K562 (cell line): Measurements from ENCODE around the gene ZNF584. TPM values are rescaled to one million over a fixed set of nuclear protein-coding genes. Genes with fewer than 3 reads are reported as not detected.

Source experiments
- BRD4 ChIP-seq: fragments of 200-600 bp; sonication (generic); IDR thresholded peaks from 2 replicates; pipeline ENCODE4 v1.6.1; 2017; ENCODE audit warnings: inconsistent platforms
- CBX2 ChIP-seq: fragments of 200-600 bp; sonication (generic); IDR thresholded peaks from one replicate; pipeline ENCODE4 v1.6.1; 2012; ENCODE audit warnings: mild to moderate bottlenecking, low read length, inconsistent platforms; ENCODE audit not compliant: insufficient read depth, poor library complexity, severe bottlenecking
- KLF16 ChIP-seq: IDR thresholded peaks from 2 replicates; pipeline ENCODE4 v1.6.1; 2016; ENCODE audit warnings: antibody characterized with exemption
- LCOR ChIP-seq: sonication (generic); formaldehyde crosslinking; IDR thresholded peaks from 2 replicates; pipeline ENCODE4 v1.8.0; 2022; ENCODE audit warnings: mild to moderate bottlenecking, missing genetic modification reagents
- MYC ChIP-seq, 2 experiments: fragments of 250-450 bp in 1 of 2; sonication (Bioruptor Pico) in 1 of 2; IDR thresholded peaks; 2 replicates each; pipeline versions ENCODE4 v1.5.1 to v1.6.1; 2012 to 2021; ENCODE audit warnings: low read depth in 2 of 2, borderline replicate concordance in 1 of 2, improper control_type of control experiment in 1 of 2, low read length in 1 of 2, mild to moderate bottlenecking in 1 of 2, moderate library complexity in 1 of 2
- NBN ChIP-seq: fragments of 450-650 bp; IDR thresholded peaks from 2 replicates; pipeline ENCODE4 v1.6.1; 2016; ENCODE audit warnings: low read depth, mild to moderate bottlenecking
- NR4A1 ChIP-seq, 2 experiments: fragments of 250-450 bp in 1 of 2; fragments of 450-650 bp in 1 of 2; sonication (Bioruptor Pico) in 1 of 2; IDR thresholded peaks; 2 replicates each; pipeline versions ENCODE4 v1.4.0 to v1.6.1; 2016 to 2020; ENCODE audit warnings: mild to moderate bottlenecking in 2 of 2, missing compliant biosample characterization in 1 of 2, missing genetic modification characterization in 1 of 2, moderate library complexity in 1 of 2
- PCBP2 ChIP-seq: fragments of 200-400 bp; formaldehyde crosslinking; IDR thresholded peaks from 2 replicates; pipeline ENCODE4 v1.6.1; 2018; ENCODE audit warnings: low read length, low read depth, mild to moderate bottlenecking, moderate library complexity; ENCODE audit not compliant: poor library complexity, severe bottlenecking
- POLR2B ChIP-seq: fragments of 450-650 bp; IDR thresholded peaks from 2 replicates; pipeline ENCODE4 v1.6.1; 2018; ENCODE audit warnings: low read depth; ENCODE audit not compliant: partially characterized antibody
- POLR3G ChIP-seq: IDR thresholded peaks from 2 replicates; pipeline ENCODE4 v1.6.1; 2011; ENCODE audit not compliant: insufficient read length, insufficient replicate concordance; ENCODE audit errors: extremely low read depth
- RBM14 ChIP-seq: fragments of 200-400 bp; formaldehyde crosslinking; IDR thresholded peaks from 2 replicates; pipeline ENCODE4 v1.6.1; 2018; ENCODE audit warnings: low read depth, mild to moderate bottlenecking, low read length, moderate library complexity, borderline replicate concordance; ENCODE audit not compliant: insufficient read depth
- RCOR1 ChIP-seq, 2 experiments: IDR thresholded peaks; 2 replicates each; pipeline ENCODE4 v1.6.1; 2012; ENCODE audit warnings: low read depth in 2 of 2, low read length in 2 of 2, borderline replicate concordance in 1 of 2, improper control_type of control experiment in 1 of 2
- SMAD4 ChIP-seq: fragments of 250-450 bp; sonication (Bioruptor Pico); conservative IDR thresholded peaks from 2 replicates; pipeline ENCODE4 v1.8.0; 2021; ENCODE audit warnings: inconsistent platforms, mild to moderate bottlenecking, moderate library complexity
- SNIP1 ChIP-seq: fragments of 450-650 bp; IDR thresholded peaks from 2 replicates; pipeline ENCODE4 v1.7.1; 2017; ENCODE audit warnings: low read depth, mild to moderate bottlenecking
- TAF15 ChIP-seq: fragments of 200-400 bp; formaldehyde crosslinking; IDR thresholded peaks from 2 replicates; pipeline ENCODE4 v1.6.1; 2017; ENCODE audit warnings: mild to moderate bottlenecking, low read depth, low read length, moderate library complexity
- ZNF253 ChIP-seq: fragments of 250-450 bp; sonication (Bioruptor Pico); conservative IDR thresholded peaks from 2 replicates; pipeline ENCODE4 v1.6.1; 2021; ENCODE audit warnings: mild to moderate bottlenecking
- ZNF76 ChIP-seq: fragments of 250-450 bp; sonication (Bioruptor Pico); IDR thresholded peaks from 2 replicates; pipeline ENCODE4 v1.4.0; 2020; ENCODE audit warnings: mild to moderate bottlenecking, moderate library complexity, borderline replicate concordance
- polyA plus RNA-seq, 8 experiments: library from polyadenylated mRNA; depleted of rRNA in 4 of 8; stranded (reverse) in 5 of 8; unstranded in 3 of 8; fragments of >200 nt; fragmentation: Nextera tagmentation in 2 of 8; fragmentation: Illumina TruSeq in 1 of 8; extraction: Ambion mirVana in 2 of 8; extraction: Trizol in 1 of 8; gene quantifications; 2 replicates each; pipeline versions ENCODE4 v1.2.1 to v1.2.3, GENCODE V29; 2011 to 2014; ENCODE audit warnings: inconsistent platforms in 1 of 8, missing spikeins in 1 of 8
- total RNA-seq, 7 experiments: library from RNA; depleted of rRNA in 6 of 7; stranded (reverse); fragments of >200 nt in 6 of 7; fragmentation: Illumina TruSeq in 2 of 7; extraction: Trizol in 2 of 7; gene quantifications; 2 replicates each; pipeline versions ENCODE4 v1.2.1 to v1.2.3, GENCODE V29; 2011 to 2021; ENCODE audit warnings: low replicate concordance in 1 of 7
- TF ChIP-seq, protein P1 (sequence below): IDR thresholded peaks from 3 replicates; pipeline ENCODE4 v1.6.1; 2011; ENCODE audit warnings: borderline replicate concordance, mild to moderate bottlenecking; ENCODE audit not compliant: insufficient read length, insufficient read depth
- TF ChIP-seq, protein P2 (sequence below): IDR thresholded peaks from 2 replicates; pipeline ENCODE4 v1.6.1; 2011; ENCODE audit not compliant: insufficient read length; ENCODE audit errors: extremely low read depth
- TF ChIP-seq, protein P3 (sequence below): fragments of 250-450 bp; sonication (Bioruptor Pico); IDR thresholded peaks from 2 replicates; pipeline ENCODE4 v1.8.0; 2022; ENCODE audit warnings: inconsistent platforms, mild to moderate bottlenecking, moderate library complexity, borderline replicate concordance
- TF ChIP-seq, protein P4 (sequence below): fragments of 250-450 bp; sonication (Bioruptor Pico); IDR thresholded peaks from 2 replicates; pipeline ENCODE4 v1.8.0; 2022; ENCODE audit warnings: moderate library complexity, mild to moderate bottlenecking, inconsistent platforms

ZNF584 gene
- total and polyA plus RNA-seq, 9 of the 15 experiments (the other 6 are each of a cell fraction or from before 2014, with no cell fraction given): 5.8 to 43.4 (median 24.6) TPM

DNA sequence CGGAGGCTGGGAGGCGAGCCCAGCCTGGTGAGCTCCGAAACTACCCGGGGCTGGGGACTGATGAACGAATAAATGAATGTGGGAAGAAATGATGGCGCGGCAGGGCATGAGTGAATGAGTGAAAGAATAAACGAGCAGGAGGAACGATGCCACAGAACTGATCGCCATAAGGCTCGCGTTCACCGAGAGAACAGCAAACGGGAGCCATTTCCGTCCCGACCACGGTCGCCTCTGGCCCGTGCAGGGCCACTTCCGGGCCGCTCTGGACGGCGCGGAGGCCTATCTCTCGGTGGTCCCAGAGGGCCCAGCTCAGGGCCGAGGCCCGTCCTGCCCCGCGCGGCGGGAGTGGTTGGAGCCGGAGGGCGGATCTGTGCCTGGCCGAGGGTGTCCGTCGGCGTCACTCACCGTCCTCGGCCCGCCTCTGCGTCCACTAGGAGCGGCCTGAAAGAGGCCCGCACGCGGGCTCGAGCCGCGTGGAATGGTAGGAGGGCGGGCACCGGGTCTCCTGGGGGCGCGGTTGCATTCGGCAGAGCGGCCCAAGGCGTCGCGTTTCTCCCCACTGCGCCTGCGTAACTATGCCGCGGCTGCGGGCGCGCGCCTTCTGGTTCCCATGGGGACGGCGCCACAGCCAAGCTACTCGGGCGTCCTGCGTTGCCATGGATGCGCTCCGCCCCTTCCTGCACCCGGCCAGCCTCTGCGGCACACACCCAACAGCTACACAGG lies 46.0 kb upstream of the ZNF584 start, which contains the start of gene ZNF497 (continued):
- TF ChIP-seq NR4A1 (CRISPR knock-in tag; IDR thresholded peaks at IDR 0.05) (no peak), NR4A1 (tag; IDR thresholded peaks at IDR 0.05) (no peak), PCBP2 (no peak), ZNF253 (CRISPR knock-in tag) (no peak), BRD4 (0 out of 2 replicates have a peak, but pooled peaks have one; percentile 25), RBM14 (no peak), ZNF76 (CRISPR knock-in tag) (no peak; the same call in 1 of the 2 replicates), RCOR1 (IDR thresholded peaks at IDR 0.05; ENCODE audit: borderline replicate concordance in 1 of 2, low read depth in 2 of 2, low read length in 2 of 2) (peak in 1 of 2 experiments; percentile 5; a peak in 1 of 4 replicates), LCOR (CRISPR knock-in tag) (peak; percentile 10; the same call in 1 of the 2 replicates), SNIP1 (peak; percentile 95), NBN (peak; percentile 82; the same call in 1 of the 2 replicates), KLF16 (no peak), CBX2 (no peak), POLR3G (no peak), MYC (IDR thresholded peaks at IDR 0.05; ENCODE audit: low read depth, low read length) (peak; percentile 87), MYC (CRISPR knock-in tag; IDR thresholded peaks at IDR 0.05; ENCODE audit: borderline replicate concordance, low read depth) (peak; percentile 69; the same call in 1 of the 2 replicates), SMAD4 (CRISPR knock-in tag) (no peak), TAF15 (no peak), POLR2B (peak; percentile 91)
- TF ChIP-seq, protein P1, sequence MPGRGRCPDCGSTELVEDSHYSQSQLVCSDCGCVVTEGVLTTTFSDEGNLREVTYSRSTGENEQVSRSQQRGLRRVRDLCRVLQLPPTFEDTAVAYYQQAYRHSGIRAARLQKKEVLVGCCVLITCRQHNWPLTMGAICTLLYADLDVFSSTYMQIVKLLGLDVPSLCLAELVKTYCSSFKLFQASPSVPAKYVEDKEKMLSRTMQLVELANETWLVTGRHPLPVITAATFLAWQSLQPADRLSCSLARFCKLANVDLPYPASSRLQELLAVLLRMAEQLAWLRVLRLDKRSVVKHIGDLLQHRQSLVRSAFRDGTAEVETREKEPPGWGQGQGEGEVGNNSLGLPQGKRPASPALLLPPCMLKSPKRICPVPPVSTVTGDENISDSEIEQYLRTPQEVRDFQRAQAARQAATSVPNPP: no peak
- TF ChIP-seq, protein P2, sequence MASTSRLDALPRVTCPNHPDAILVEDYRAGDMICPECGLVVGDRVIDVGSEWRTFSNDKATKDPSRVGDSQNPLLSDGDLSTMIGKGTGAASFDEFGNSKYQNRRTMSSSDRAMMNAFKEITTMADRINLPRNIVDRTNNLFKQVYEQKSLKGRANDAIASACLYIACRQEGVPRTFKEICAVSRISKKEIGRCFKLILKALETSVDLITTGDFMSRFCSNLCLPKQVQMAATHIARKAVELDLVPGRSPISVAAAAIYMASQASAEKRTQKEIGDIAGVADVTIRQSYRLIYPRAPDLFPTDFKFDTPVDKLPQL: no peak
- TF ChIP-seq, protein P3, sequence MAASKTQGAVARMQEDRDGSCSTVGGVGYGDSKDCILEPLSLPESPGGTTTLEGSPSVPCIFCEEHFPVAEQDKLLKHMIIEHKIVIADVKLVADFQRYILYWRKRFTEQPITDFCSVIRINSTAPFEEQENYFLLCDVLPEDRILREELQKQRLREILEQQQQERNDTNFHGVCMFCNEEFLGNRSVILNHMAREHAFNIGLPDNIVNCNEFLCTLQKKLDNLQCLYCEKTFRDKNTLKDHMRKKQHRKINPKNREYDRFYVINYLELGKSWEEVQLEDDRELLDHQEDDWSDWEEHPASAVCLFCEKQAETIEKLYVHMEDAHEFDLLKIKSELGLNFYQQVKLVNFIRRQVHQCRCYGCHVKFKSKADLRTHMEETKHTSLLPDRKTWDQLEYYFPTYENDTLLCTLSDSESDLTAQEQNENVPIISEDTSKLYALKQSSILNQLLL (CRISPR knock-in tag): no peak
- TF ChIP-seq, protein P4, sequence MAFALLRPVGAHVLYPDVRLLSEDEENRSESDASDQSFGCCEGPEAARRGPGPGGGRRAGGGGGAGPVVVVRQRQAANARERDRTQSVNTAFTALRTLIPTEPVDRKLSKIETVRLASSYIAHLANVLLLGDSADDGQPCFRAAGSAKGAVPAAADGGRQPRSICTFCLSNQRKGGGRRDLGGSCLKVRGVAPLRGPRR (CRISPR knock-in tag): no peak
